ENCODE data around the gene EYA3.

EYA3 gene

DNA sequence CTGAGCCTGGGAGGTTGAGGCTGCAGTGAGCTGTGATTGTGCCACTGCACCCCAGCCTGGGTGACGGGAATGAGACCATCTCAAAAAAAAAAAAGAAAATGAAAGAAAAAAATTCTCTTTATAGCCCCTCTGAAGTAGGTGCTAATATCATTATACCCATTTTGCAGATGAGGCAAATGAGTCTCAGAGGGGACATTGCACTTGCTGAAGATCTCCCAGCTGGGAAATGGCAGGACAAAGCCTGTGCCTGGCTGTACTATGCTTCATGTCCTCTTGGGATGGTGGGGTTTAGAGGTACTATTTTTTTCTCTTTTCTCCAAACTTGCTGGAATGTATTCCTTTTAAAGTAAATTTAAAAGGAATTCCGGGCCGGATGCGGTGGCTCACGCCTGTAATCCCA lies 152.0 kb downstream of the EYA3 start:
- DNase-seq (ENCODE audit: low spot score) = no peak

DNA sequence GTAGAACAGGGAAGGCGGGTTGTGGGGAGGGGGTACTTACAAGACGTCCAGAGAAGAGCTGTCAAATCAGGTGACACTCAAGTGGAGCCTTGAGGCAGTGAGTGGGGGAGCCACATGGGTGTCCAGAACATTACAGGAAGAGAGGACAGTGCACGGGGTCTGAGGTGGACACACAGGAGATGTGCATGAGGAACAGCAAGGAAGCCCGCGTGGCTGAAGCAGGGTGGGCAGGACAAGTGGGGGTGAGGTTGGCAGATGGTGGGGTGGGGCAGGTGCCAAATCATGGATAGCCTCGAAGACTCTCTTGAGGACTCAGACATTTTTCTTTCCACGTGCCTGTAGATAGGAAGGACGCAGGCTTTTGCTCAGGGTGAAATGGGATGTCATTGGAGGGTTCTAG lies 152.7 kb downstream of the EYA3 start:
- no peak for DNase-seq (ENCODE audit: low spot score)

DNA sequence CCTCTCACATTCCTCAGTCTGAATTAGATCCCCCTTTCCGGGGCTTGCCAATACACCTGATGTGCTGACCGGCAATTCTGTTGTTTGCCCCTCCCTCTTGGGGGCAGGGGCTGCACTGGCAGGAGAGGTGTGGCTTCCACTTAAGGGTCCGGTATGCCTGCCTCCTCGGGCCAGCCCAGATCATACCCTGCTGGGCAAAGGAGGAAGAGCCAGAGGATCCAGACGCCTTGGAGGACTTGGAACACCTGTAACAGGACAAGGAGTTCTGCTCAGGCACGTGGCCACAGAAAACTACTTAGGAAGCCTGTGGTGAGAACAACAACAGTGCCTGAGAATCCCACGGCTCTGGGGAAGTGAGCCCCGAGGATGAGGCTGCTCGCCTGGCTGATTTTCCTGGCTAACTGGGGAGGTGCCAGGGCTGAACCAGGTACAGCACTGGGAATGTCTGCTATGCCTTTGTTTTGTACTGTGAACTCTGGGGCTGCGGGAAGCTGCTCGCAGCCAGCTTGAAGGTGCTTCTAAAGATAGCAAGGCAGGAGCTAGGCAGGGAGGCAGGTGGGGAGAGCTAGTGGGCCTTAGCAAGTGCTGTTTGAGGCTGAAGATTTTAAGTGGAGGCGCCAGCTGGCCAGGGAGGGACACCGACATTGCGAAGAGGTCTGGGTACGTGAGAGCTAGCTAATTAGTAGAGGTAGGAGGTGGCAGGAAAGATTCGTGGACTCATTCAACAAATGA lies 153.4 kb downstream of the EYA3 start, which contains the start of gene SMPDL3B:
Gene SMPDL3B, plus strand, starts transcription at position 183 of the 732 bp plus-strand sequence. Its CDS starts 184 bp downstream, at position 367.
- no peak for DNase-seq (ENCODE audit: low spot score)

DNA sequence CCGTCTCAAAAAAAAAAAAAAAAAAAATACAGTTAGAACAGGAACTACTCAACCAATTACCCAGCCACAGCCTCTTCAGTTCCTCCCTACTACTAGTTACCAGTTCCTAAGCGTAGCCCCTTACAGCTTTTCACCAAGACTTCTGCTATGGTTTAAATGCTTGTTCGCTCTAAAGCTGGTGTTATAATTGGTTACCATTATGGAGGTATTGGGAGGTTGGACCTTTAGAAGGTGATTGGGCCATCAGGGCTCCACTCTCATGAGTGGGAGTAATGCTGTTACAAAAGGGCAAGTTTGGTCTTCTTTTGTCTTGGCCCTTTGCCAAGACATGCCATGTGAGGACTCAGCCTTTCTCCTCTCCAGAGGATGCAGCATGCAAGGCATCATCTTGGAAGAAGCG lies 156.7 kb downstream of the EYA3 start:
- DNase-seq (ENCODE audit: low spot score) = no peak

DNA sequence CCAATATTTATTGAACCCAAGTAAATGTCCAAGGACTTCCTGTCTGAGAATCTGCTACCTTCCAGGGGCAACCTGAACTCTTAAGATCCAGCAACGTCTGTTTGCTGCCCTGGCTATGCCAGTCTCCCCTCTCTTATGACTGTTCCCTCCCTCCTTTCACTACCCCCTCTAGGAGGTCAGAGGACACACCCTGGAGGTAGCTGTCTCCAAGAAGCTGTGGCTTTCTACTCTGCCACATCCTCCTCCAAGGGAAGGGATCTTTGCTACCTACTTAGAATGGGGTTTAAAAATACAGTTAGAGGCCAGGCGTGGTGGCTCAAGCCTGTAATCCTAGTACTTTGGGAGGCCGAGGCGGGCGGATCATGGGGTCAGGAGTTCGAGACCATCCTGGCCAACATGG lies 157.2 kb downstream of the EYA3 start:
- DNase-seq (ENCODE audit: low spot score) = no peak

DNA sequence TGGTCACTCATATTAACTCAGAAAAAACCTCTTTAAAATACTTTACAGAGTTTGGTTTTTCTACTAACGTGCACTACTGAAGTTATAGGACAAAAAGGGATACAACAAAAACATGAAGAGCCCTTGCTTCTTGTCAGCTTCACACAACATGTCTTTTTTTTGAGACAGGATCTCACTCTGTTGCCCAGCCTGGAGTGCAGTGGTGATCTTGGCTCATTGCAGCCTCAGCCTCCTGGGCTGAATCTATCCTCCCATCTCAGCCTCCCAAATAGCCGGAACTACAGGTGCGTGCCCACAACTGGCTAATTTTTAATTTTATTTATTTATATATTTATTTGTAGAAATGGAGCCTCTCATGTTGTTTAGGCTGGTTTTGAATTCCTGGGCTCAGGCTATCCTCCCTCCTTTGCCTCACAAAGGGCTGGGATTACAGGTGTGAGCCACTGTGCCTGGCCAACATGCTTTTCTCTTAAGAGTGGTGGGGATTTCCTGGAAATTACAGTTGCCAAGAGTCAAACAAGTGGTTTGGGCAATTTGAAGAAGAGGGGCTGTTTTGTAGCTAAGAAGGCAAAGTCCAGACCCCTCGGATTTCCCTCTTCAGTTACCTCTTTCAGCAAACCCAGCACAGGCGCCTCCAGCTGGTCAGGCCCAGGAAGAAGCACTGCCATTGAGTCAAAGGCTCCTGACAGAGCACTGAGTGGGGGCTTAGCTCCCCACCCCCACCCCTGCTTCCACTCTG lies 160.0 kb downstream of the EYA3 start:
- no peak for DNase-seq (ENCODE audit: low spot score)

DNA sequence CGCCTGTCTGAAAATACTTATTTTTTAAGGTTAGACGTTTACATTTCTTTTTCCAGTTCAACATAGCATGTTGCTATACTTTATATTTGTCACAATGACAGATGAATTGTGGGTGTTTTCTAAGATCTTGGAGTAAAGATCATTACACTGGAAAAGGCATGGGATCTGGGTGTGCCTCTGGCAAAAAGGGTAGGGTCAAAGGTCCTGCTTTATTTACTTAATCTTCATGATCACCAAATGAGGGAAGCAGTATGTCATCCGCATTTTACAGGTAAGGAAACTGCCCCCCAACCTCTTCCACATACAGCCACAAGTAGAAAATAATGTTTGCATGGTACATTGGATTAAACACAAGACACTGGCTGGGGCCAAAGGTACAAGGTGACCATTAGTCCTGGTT lies 166.1 kb downstream of the EYA3 start:
- DNase-seq (ENCODE audit: low spot score) = no peak

All from CD4-positive, alpha-beta T cell treated with Interleukin-6 at 100 ng/mL for 8 hours (primary cell).